Measurements from ENCODE around the gene MRPS35.
"Not testable (repeated sequence)": the region's sequence is repeated elsewhere in the genome, so short reads cannot be mapped to it uniquely, and the experiment has no call there.

MRPS35 gene

DNA sequence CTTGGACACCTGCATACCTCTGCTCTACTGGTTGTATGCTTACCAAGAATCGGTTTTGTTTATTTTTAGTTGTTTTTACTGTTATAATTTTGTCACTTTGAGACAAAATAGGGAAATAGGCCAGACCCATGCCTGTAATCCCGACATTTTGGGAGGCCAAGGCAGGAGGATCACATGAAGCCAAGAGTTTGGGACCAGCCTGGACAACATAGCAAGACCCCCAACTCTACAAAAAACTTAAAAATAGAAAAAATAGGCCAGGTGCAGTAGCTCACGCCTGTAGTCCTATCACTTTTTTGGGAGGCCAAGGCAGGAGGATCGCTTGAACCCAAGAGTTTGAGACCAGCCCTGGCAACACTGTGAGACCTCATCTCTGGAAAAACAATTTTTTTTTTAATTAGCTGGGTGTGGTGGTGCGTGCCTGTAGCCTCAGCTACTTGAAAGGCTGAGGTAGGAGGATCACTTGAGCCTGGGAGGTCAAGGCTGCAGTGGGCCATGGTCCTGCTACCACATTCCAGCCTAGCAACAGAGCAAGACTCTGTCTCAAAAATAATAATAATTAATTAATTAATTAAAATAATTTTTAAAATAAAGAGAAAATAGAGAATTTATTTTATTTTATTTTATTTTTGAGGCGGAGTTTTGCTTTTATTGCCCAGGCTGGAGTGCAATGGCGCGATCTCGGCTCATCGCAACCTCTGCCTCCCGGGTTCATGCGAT, 1.3 kb upstream of the MRPS35 start:
- no peak for DNase-seq (ENCODE audit: low spot score)

DNA sequence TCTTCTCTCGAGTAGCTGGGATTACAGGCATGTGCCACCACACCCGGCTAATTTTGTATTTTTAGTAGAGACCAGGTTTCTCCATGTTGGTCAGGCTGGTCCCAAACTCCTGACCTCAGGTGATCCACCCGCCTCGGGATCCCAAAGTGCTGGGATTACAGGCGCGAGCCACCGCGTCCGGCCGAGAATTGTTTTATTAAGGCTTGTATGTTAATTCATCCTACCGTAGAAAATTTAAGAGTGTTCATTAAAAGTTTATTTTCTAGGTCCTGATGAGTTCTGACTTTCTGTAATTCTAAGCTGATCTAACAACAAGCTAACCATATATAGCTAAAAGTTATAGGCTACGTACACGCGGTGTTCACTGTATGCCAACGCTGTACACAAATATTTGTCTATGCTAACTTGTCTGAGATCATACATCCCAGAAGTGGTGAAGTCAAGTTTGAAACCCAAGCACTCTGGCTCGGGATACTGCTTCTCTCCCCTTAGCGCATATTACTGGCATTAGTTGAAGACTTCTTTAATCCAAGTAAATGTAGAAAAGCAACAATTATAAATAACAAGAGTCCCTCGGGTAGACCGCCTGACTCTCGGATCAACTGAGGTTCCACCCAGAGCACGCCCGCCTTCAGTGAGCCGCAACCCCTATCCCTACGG, 570 bp upstream of the MRPS35 start:
- DNase-seq (ENCODE audit: low spot score): peak; percentile 28

DNA sequence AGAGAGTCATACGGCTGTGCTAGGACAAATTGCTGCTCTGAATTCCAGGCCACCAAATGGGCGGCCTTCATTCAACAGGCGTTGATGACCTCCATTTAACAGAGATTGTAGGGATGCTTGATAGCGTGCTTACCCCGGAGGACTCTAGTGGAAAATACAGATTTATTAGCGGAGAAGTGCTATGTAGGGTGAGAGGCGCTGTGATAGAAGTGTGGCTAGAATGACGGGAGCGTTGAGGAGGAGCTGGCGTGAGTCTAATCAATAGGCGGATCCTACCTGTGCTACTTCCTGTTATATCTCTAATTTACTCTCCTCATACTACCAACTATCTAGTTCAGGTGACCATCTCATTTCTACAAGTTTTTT, 668 bp downstream of the MRPS35 start:
- peak; percentile 4 for DNase-seq (ENCODE audit: low spot score)

DNA sequence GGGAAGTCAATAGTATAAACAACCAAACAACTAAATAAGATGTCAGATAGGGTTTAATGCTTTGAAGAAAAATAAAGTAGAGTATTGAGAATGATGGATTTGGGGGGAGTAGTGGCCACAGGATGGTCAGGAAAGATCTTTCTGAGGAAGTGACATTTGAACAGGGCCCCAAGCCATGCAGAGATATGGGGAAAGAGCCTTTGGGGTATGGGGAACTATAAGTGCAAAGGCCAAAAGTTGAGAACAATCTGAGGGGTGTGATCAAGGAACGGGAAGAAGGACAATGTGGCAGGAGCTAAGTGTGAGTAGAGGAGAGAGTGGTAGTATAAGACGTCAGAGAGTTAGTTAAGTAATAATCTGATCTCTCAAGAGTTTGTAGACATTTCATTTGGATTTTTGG, 1.3 kb downstream of the MRPS35 start:
- no peak for DNase-seq (ENCODE audit: low spot score)

DNA sequence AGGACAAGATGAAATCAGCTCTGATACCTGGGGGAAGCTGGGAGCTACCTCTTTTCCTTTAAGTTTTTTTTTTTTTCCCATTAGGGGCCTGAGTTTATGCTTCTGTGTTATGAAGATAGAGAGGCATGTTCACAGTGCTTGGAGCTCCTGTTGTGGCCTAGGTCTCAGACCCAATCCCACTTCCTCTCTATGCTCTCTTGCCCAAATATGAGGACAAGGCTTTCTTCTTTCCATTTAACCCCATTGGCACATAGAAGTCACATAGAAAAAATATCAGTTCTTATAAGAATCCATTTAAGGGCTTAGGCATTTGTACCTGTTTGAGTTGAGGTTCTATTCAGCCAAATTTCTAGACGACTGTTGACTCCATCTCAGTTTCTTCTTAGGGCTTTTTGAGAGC, 12.6 kb downstream of the MRPS35 start:
- DNase-seq (ENCODE audit: low spot score): no peak

DNA sequence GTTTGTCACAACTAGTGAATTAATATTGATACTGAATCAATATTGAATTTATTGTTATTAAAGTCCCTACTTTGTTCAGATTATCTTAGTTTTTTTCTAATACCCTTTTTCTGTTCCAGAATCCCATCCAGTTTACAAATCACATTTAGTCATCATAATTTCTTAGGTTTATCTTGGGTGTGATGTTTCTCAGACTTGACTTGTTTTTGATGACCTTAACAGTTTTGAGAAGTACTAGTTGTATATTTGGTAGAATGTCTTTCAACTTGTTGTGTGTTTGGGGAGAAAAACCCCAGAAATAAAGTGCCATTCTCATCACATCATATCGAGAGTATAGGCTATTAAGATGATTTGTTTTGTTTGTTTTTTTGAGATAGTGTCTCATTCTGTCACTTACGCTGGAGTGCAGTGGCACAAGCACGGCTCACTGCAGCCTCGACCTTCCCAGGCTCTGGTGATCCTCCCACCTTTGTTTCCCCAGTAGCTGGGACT, 19.5 kb downstream of the MRPS35 start:
- no peak for DNase-seq (ENCODE audit: low spot score)

DNA sequence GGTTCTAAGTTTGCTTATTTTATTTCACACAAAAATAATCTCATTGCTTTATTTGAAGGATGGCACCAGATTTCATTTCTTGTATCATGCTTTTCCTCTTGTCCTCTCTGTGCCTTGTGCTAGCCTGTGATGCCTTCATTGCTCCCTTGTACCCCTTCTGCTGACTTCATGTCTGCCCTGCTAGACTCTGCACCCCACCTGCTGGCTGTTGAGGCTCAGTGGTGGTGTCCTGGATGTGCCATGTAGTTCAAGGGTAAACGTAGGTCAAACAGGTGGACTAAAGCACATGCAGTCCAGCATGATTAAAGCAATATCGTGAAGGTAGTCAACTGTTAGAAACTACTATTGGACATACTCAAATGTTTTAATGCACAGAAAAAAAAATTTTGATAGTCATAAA, 21.6 kb downstream of the MRPS35 start:
- no peak for DNase-seq (ENCODE audit: low spot score)

DNA sequence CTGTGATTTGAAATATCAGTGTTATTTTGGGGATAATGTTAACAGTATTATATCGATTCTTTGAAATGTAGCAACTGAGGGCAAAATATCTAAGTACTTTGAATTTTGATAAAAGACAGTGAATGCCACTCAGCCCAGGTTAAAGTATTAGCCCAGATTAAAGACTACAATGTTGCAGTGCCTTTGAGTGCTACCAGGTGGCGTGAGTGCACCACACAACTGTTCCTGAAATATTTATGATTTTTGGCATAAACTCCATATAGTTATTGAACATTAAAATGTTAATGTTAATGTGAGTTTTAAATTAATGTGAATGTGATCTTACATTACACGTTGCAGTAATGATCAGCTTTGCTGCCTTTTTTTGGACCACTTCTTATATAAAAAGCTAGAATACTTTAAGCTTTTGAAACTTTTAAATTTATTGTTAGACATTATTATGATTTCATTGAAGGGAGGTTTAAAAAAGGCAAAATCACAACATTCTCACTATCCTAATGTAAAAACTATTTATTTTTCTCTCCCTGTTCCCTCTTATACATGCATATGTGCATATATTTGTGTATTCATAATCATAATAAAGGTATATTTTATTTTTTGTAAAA, 22.5 kb downstream of the MRPS35 start:
- DNase-seq (ENCODE audit: low spot score): peak; percentile 49

DNA sequence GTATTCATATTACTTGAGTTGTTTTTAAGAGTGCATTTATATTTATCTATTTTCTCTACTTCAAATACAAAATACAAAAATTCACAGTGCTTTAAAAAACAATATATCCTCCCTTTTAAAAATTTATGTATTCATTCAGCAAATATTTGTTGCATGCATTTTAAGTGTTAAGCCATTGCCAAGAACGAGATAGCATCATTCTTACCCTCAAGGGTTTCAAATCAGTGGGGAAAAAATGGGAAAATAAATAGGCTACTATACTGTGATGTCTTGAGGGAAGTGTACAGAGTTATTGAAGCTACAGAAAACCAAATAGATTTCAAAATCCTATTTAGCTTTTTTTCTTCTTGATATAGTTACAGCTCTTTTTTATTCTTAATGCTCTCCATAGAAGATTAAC, 23.2 kb downstream of the MRPS35 start:
- DNase-seq (ENCODE audit: low spot score): no peak

DNA sequence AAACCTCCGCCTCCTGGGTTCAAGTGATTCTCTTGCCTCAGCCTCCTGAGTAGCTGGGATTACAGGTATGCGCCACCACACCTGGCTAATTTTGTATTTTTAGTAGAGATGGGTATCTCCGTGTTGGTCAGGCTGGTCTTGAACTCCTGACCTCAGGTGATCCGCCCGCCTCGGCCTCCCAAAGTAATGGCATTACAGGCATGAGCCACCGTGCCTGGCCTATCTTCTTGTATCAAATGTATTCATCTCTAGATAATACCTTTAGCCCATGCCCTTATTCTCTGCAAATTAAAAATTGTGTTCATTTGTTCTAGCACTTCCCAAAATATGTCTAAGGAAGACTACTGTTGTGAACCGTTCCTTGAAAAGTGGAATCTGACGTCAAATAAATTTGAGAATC, 23.7 kb downstream of the MRPS35 start:
- DNase-seq (ENCODE audit: low spot score): not testable (repeated sequence)

DNA sequence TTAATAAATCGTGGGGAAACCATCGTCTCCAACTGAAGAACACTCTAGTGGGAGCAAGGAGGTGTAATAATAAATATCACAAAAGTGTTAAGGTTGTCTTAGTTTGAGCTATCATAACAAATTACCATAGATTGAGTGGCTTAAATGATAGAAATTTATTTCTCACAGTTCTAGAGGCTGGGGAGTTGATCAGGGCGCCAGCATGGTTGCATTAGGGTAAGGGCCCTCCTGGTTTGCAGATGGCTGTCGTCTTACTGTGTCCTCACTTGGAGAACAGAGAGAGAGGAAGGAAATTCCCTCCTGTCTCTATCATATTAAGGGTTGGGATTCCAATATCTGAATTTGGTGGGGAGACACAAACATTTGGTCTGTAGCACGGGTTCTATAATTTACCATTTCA, 33.0 kb downstream of the MRPS35 start:
- no peak for DNase-seq (ENCODE audit: low spot score)

DNA sequence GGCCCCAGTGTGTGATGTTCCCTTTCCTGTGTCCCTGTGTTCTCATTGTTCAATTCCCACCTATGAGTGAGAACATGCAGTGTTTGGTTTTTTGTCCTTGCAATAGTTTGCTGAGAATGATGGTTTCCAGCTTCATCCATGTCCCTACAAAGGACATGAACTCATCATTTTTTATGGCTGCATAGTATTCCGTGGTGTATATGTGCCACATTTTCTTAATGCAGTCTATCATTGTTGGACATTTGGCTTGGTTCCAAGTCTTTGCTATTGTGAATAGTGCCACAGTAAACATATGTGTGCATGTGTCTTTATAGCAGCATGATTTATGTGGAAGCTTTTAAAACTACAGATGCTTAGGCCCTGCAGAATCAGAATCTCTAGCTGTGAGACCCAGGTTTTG, 35.1 kb downstream of the MRPS35 start:
- DNase-seq (ENCODE audit: low spot score): not testable (repeated sequence)

DNA sequence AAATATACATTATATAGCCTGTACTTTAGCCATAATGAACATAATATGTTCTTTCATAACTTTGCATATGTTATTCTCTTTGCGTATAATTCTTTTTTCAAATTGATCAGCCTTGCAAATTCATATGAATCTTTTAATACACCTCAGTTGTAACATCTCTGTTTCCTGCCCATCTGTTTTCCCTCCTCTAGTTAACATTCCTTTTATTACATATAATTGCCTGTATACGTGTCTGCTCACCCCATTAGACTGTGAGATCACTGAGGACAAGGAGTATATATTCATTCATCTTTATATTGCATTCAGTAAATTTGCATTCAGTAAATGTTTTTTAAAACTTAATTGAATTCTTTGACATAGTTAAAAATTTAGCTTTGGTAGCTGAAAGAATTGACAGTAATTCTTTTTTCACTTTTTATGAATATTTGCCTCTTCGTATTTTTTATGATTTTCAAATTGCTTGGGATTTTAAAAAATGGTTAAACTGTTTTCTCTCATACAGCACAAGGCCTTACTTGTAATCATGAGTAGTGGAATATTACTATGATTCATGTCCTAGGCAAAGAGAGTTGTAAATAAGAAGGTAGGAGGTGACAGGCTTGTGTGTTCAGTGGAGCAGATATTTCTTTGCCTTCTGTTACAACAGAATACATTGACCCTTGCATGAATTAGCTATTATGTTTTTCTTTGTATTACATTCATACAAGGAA, 36.6 kb downstream of the MRPS35 start:
- DNase-seq (ENCODE audit: low spot score): no peak

DNA sequence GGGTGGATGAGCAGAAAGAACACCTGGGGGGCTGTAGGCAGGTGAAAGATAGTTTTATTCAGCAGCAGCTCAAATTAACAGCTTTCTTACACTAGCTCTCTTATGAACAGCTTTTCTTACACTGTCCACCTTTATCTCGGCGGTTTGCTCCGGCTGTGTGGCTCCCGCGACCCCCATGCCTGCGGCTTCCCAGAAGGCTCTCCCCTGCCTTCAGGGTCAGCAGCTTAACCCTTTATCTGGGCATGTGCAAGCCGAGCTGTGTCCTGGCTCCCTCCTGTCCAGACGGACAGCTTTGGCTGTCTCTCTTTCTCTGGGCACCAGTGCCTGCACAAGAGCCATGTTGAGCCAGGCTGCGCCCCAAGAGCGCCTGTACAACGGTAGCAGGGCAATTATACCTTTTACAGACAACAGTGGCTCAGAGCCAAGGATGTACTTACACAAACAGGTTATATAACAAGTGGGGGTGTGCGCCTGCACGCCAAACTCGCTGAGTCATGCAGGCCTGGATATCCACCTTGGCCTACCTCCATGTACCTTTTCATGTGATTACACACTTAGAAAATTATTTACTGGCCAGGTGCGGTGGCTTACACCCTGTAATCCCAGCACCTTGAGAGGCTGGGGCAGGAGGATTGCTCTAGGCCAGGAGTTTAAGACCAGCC, 40.9 kb downstream of the MRPS35 start:
- DNase-seq (ENCODE audit: low spot score): no peak

DNA sequence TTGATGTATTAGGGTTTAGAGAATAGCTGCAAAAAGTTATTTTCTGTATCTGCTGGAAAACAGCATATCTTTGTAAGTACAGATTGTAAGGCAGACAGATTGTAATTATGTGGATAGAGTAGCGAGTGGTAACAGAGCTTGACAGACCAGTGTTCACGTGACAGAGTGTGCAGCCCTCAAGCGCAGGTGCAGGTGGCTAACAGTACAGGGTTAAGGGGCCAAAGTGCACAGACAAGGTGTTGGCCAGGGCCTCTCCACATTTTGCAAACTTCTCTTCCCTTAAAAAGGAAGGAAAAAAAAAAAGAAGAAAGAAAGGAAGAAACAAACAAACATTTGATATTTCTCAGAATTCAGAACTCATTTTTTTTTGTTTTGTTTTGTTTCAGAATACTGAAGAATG, 44.2 kb downstream of the MRPS35 start:
- DNase-seq (ENCODE audit: low spot score): no peak

DNA sequence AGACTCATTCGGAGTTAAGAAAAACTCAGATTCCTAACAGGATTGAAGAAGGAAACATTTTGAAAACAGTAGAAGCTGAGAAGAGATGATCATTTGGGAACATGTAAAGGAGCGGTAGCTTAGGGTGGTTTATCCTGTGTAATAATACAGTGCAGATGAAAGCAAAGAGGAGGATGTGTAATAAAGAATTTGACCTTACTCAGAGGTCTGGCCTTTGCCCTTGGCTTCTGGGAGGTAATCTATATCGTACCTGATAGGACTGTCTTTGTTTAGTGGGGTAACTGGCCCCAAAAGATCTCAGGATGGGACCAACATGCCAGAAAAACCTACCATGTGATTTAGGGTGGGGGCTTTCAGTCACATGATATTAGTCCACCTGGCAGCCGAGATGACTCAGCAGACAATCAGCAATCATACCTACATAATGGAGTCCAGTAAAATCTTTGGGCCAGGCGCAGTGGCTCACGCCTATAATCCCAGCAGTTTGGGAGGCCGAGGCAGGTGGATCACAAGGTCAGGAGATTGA, 46.1 kb downstream of the MRPS35 start:
- no peak for DNase-seq (ENCODE audit: low spot score)

DNA sequence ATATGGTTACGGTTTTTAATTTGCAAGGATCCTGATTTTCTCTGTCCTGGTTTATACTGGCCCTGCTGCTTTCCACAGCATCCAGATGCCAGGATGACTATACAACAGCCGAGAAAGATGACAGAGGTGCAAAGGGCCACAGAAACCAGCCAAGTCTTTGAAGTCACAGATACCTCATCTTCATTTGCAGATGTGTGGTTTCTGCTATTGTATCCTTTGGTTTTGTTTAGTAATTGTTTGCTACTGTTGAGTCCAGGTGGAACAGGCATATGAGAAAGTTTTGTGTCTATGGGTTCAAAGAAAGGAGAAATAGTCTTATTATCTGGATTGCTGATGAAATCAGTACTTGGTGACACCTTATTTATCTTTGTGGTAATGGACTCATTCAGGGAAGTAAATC, 52.1 kb downstream of the MRPS35 start:
- no peak for DNase-seq (ENCODE audit: low spot score)

DNA sequence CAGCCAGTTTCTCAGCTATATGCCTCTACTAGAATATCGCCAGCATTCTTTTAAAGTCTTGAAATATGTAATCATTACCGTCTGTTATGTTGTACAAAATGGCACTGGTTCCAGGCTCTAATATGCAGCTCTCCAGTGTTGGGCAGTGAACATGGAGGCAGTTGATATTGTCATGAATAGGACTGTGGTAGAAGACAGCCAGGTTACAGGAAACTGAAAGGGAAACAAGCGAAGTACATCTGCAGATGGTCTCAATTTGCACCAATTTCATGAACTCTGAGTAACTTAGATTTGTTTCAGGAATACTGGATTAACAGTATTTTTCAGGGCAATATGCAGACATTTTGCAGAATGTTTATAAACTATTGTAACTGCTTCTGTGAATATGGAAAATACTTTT, 56.0 kb downstream of the MRPS35 start:
- no peak for DNase-seq (ENCODE audit: low spot score)

DNA sequence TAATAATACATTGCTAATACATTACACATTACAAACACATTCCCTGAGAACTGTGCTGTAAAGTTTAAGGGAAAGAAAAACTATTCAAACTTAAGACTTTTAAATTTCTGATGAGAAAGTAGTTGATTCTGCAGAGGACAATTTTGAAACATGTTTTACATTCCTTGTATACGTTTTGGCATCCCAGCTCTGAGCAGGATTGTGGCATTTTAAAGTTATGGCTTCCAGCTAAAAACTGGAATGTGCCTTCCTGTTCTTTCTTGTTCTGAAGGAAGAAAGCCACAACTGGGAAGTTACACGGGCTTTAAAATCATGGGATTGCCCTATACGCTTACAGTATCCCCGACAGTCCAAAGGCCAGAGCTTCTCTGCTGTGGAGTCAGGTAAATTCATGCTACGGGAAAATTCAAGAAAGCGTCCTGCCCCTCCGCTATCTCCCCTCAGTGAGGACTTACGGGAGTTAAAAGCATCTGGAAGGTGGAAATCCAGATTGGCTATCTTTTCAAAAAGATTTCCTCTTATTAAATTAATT, 58.6 kb downstream of the MRPS35 start:
- no peak for DNase-seq (ENCODE audit: low spot score)

DNA sequence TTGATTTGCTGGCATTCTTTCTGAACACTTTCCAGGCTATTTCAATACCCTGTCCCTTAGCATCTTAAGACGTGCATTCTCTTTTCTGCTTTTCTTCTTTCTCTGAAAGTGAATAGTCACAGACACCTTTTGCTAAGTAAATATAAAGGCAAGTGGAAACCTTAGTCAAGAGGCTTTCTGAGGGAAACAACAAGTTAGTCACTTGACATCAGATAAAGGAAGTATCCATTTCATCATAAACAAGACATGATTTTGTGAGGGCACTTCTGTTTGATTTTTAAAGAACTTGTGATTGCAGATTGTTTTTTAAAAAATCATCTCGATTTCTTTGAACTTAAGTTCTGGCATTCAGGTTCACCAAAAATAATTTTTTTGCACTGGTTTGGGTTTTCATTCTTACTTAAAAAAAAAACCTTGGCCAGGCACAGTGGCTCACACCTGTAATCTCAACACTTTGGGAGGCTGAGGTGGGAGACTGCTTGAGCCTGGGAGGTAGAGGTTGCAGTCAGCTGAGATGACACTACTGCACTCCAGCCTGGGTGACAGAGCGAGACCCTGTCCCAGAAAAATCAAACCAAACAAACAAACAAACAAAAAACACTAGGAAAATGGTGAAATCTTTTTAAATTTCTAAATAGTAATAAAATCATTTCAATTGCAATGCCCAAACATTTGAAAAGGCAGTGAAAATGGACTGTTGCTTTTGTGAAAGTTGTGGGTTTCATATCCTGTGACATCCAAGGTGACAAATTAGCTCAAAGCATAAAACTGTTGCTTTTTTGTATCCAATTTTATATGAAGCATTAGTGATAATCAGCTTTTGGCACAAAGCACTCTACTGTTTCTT, 61.1 kb downstream of the MRPS35 start:
- DNase-seq (ENCODE audit: low spot score): no peak

All from CD4-positive, alpha-beta T cell treated with Interleukin-15 for 4 hours (primary cell).